Measurements from ENCODE around the gene IRX4. TPM values are rescaled to one million over a fixed set of nuclear protein-coding genes. Genes with fewer than 3 reads are reported as not detected.

The IRX4 gene
- total and polyA plus RNA-seq, 2 donors (not counting 3 experiments of a cell fraction or from before 2014, with no cell fraction given): not detected

GRCh38 chr5:1907616-1908015, 24.9 kb upstream of the IRX4 start:
- Histone ChIP-seq H3K9ac (replicated peaks; ENCODE audit: extremely low read depth, insufficient read depth, low read length) (no peak overlapping the region), H3K36me3 (ENCODE audit: control insufficient read depth in 2 of 2, extremely low read depth in 1 of 2, insufficient read depth in 2 of 2, low read length in 2 of 2) (no peaks in the 10 kb centered on the region), H2AFZ (ENCODE audit: low read depth, low read length) (no peak overlapping the region), H3K9me1 (replicated peaks; ENCODE audit: control insufficient read depth, extremely low read depth, insufficient read depth, low read length) (no peaks in the 10 kb centered on the region), H3K9me3 (replicated peaks; ENCODE audit: control insufficient read depth, insufficient read depth, low read length) (no peaks in the 10 kb centered on the region), H3K4me2 (ENCODE audit: insufficient read depth, low read length) (no peak overlapping the region), H3K4me1 (ENCODE audit: control insufficient read depth, extremely low read depth, insufficient read depth, low read length) (no peaks in the 10 kb centered on the region), H3K27ac (ENCODE audit: insufficient read depth, low read depth, low read length) (no peak overlapping the region), H3K4me3 (replicated peaks in 1 of 3; ENCODE audit: insufficient read depth in 1 of 3, low read depth in 1 of 3, low read length in 3 of 3) (no peak overlapping the region), H3K27me3 (ENCODE audit: control insufficient read depth in 2 of 2, insufficient read depth in 2 of 2, low read length in 2 of 2) (no peaks in the 10 kb centered on the region), H4K20me1 (replicated peaks; ENCODE audit: control insufficient read depth, extremely low read depth, insufficient read depth, low read length) (no peaks in the 10 kb centered on the region), H3K79me2 (ENCODE audit: control insufficient read depth, insufficient read depth, low read length) (no peaks in the 10 kb centered on the region)
- POLR2A ChIA-PET: no interaction called here
- TF ChIP-seq POLR2AphosphoS5 (IDR thresholded peaks at IDR 0.05; ENCODE audit: insufficient read depth, low read depth, low read length) (no peak), FOS (IDR thresholded peaks at IDR 0.05; ENCODE audit: borderline replicate concordance, insufficient read depth, low read length) (no peak), GATA2 (IDR thresholded peaks at IDR 0.05; ENCODE audit: insufficient read depth, insufficient read length, low read depth, low read length) (no peak), JUN (IDR thresholded peaks at IDR 0.05; ENCODE audit: borderline replicate concordance, insufficient read depth, insufficient read length, low read depth) (no peak), POLR2A (IDR thresholded peaks at IDR 0.05; ENCODE audit: low read depth, low read length) (no peak), MYC (IDR thresholded peaks at IDR 0.05; ENCODE audit: low read depth, low read length) (no peak), CTCF (IDR thresholded peaks at IDR 0.05; ENCODE audit: extremely low read depth in 1 of 2, insufficient read depth in 1 of 2, low read depth in 1 of 2, low read length in 2 of 2) (no peak), MAX (IDR thresholded peaks at IDR 0.05; ENCODE audit: insufficient read depth, insufficient read length) (no peak), EZH2 (IDR thresholded peaks at IDR 0.05; ENCODE audit: borderline replicate concordance, low read depth, low read length, severe bottlenecking) (no peak)
- no TSS peak for BruUV-seq (replicated peaks)
- intact Hi-C loops (cut with micrococcal nuclease) (no loop called here), dilution Hi-C loops (cut with MboI; ENCODE audit: extremely low pct_ligation_motif_present, low sequenced_read_pairs) (no loop called here)
- CTCF ChIA-PET: no interaction called here
- DNase-seq (ENCODE audit: low read depth, low spot score) (no peak), FAIRE-seq (no peak)
